ENCODE measurements around the gene SNRPN.

GRCh38 chr15:24933716-24934115, 21.1 kb upstream of the SNRPN start:
- no peak for TF ChIP-seq CTCF (IDR thresholded peaks at IDR 0.05)
- TF ChIP-seq POLR2A (IDR thresholded peaks at IDR 0.05), result no peak
- no peak for TF ChIP-seq POLR2AphosphoS5 (IDR thresholded peaks at IDR 0.05)
